C1 segment of cervical spinal cord (tissue), 14 donors: Measurements from ENCODE around the gene BCAS3.

Experiments
- DNase-seq, 14 donors: peaks; one replicate each; lab custom pipeline; 2025; lab: John Stamatoyannopoulos, UW

BCAS3 gene

GRCh38 chr17:61249649-61250299, 572.1 kb downstream of the BCAS3 start:
- DNase-seq, result no peak

GRCh38 chr17:61250335-61250890, 572.8 kb downstream of the BCAS3 start:
- DNase-seq, result no peak

GRCh38 chr17:61251939-61252865, 574.6 kb downstream of the BCAS3 start:
- peak in 8 of 14 donors; percentile 22 to 73 (median 39) for DNase-seq

- DNase-seq, result no peak
These were observed 575.7 kb downstream of the BCAS3 start for GRCh38 chr17:61253362-61253761.

- no peak for DNase-seq
These were observed 576.4 kb downstream of the BCAS3 start for GRCh38 chr17:61253937-61254574.

GRCh38 chr17:61254904-61255303, 577.3 kb downstream of the BCAS3 start:
- DNase-seq, result no peak

GRCh38 chr17:61255647-61256046, 578.0 kb downstream of the BCAS3 start:
- no peak for DNase-seq

- no peak for DNase-seq
These were observed 581.7 kb downstream of the BCAS3 start for GRCh38 chr17:61259360-61259759.

- DNase-seq, result no peak
These were observed 582.6 kb downstream of the BCAS3 start for GRCh38 chr17:61260071-61260797.

- no peak for DNase-seq
These were observed 583.5 kb downstream of the BCAS3 start for GRCh38 chr17:61261001-61261637.

- no peak for DNase-seq
These were observed 587.7 kb downstream of the BCAS3 start for GRCh38 chr17:61265397-61265796.

GRCh38 chr17:61267847-61268246, 590.2 kb downstream of the BCAS3 start:
- DNase-seq, result no peak

- DNase-seq, result no peak
These were observed 597.7 kb downstream of the BCAS3 start for GRCh38 chr17:61275395-61275794.

- no peak for DNase-seq
These were observed 599.2 kb downstream of the BCAS3 start for GRCh38 chr17:61276806-61277205.

GRCh38 chr17:61279476-61280145, 602.0 kb downstream of the BCAS3 start:
- DNase-seq, result no peak

GRCh38 chr17:61280338-61280737, 602.7 kb downstream of the BCAS3 start:
- no peak for DNase-seq

- no peak for DNase-seq
These were observed 603.2 kb downstream of the BCAS3 start for GRCh38 chr17:61280851-61281250.

- DNase-seq, result no peak
These were observed 604.7 kb downstream of the BCAS3 start for GRCh38 chr17:61282377-61282776.

- DNase-seq, result no peak
These were observed 605.4 kb downstream of the BCAS3 start for GRCh38 chr17:61283043-61283442.

- DNase-seq, result no peak
These were observed 606.5 kb downstream of the BCAS3 start for GRCh38 chr17:61284174-61284573.
